Keratinocyte (primary cell): ENCODE results near the gene MPPED1. TPM values are rescaled to one million over a fixed set of nuclear protein-coding genes. Genes with fewer than 3 reads are reported as not detected.

Experiments
- DNase-seq: peaks from one replicate; pipeline ENCODE4 v3.0.0-alpha.2; 2011; ENCODE audit warnings: low read depth, missing footprints, low spot score
- FAIRE-seq: peaks from 2 replicates; lab custom pipeline; 2011; peaks lifted over from hg19 to GRCh38; lab: Jason Lieb, UNC
- H2AFZ ChIP-seq: 2 replicates; pipeline ENCODE4 v1.6.0; 2012; ENCODE audit warnings: low read length, control low read depth, inconsistent platforms; ENCODE audit not compliant: control insufficient read depth
- H3K27ac ChIP-seq: 2 replicates; pipeline ENCODE4 v1.5.1; 2011; ENCODE audit warnings: low read length; ENCODE audit not compliant: control insufficient read depth, insufficient read depth
- H3K27me3 ChIP-seq: 3 replicates; pipeline ENCODE4 v1.6.0; 2011; ENCODE audit warnings: low read length; ENCODE audit not compliant: control insufficient read depth, insufficient read depth; ENCODE audit errors: extremely low read depth
- H3K36me3 ChIP-seq, 2 experiments: 2 replicates in 1 of 2; 3 replicates in 1 of 2; pipeline ENCODE4 v1.5.1; 2011; ENCODE audit warnings: low read length in 2 of 2, mild to moderate bottlenecking in 1 of 2; ENCODE audit not compliant: control insufficient read depth in 2 of 2, insufficient read depth in 2 of 2; ENCODE audit errors: extremely low read depth in 1 of 2
- H3K4me1 ChIP-seq: 3 replicates; pipeline ENCODE4 v1.5.1; 2011; ENCODE audit warnings: low read length; ENCODE audit not compliant: control insufficient read depth, insufficient read depth; ENCODE audit errors: extremely low read depth
- H3K4me2 ChIP-seq: 3 replicates; pipeline ENCODE4 v1.6.0; 2011; ENCODE audit warnings: low read depth, low read length; ENCODE audit not compliant: control insufficient read depth, insufficient read depth; ENCODE audit errors: extremely low read depth
- H3K4me3 ChIP-seq, 3 experiments: fragments of 200-600 bp in 1 of 3; sonication (generic) in 1 of 3; 2 replicates in 2 of 3; 3 replicates in 1 of 3; pipeline ENCODE4 v1.5.1; 2011 to 2016; ENCODE audit warnings: low read length in 3 of 3, mild to moderate bottlenecking in 3 of 3, control low read depth in 2 of 3, inconsistent platforms in 1 of 3, low read depth in 1 of 3, mixed read lengths in 1 of 3, mixed run types in 1 of 3, moderate library complexity in 1 of 3; ENCODE audit not compliant: control insufficient read depth in 2 of 3, insufficient read depth in 2 of 3; ENCODE audit errors: extremely low read depth in 1 of 3
- H3K79me2 ChIP-seq: 2 replicates; pipeline ENCODE4 v1.6.0; 2012; ENCODE audit warnings: low read length; ENCODE audit not compliant: control insufficient read depth, insufficient read depth
- H3K9ac ChIP-seq: 3 replicates; pipeline ENCODE4 v1.6.0; 2011; ENCODE audit warnings: low read length; ENCODE audit not compliant: control insufficient read depth, insufficient read depth; ENCODE audit errors: extremely low read depth
- H3K9me1 ChIP-seq: 3 replicates; pipeline ENCODE4 v1.6.0; 2011; ENCODE audit warnings: low read length; ENCODE audit not compliant: control insufficient read depth, insufficient read depth; ENCODE audit errors: extremely low read depth
- H3K9me3 ChIP-seq: 2 replicates; pipeline ENCODE4 v1.5.1; 2012; ENCODE audit warnings: low read depth, low read length; ENCODE audit not compliant: control insufficient read depth
- H4K20me1 ChIP-seq: 3 replicates; pipeline ENCODE4 v1.6.0; 2011; ENCODE audit warnings: low read length; ENCODE audit not compliant: control insufficient read depth, insufficient read depth; ENCODE audit errors: extremely low read depth
- EZH2 ChIP-seq: IDR thresholded peaks from one replicate; pipeline ENCODE4 v1.6.1; 2012; ENCODE audit warnings: inconsistent platforms, mild to moderate bottlenecking, low read length, moderate library complexity
- dilution Hi-C: fragments of 300-500 bp; cut with MboI; formaldehyde crosslinking; loops from one replicate; pipeline ENCODE4 v1.7.0; 2020; ENCODE audit warnings: low sequenced_read_pairs; ENCODE audit not compliant: extremely low pct_ligation_motif_present
- polyA plus RNA-seq, 5 experiments: library from polyadenylated mRNA; depleted of rRNA in 3 of 5; stranded (reverse) in 3 of 5; stranded (forward) in 1 of 5; unstranded in 1 of 5; fragments of >200 nt; gene quantifications; 1 replicate in 1 of 5; 2 replicates in 3 of 5; 3 replicates in 1 of 5; pipeline versions ENCODE4 v1.2.1 to v1.2.3, GENCODE V29; 2011 to 2012; ENCODE audit warnings: missing spikeins in 2 of 5, low read depth in 1 of 5, low replicate concordance in 1 of 5
- TF ChIP-seq, protein P1 (sequence below), 3 experiments: IDR thresholded peaks in 1 of 3; conservative IDR thresholded peaks in 1 of 3; optimal IDR thresholded peaks in 1 of 3; 2 replicates in 2 of 3; 3 replicates in 1 of 3; pipeline versions ENCODE3 to v1.5.1; 2011; ENCODE audit warnings: low read length in 3 of 3, mild to moderate bottlenecking in 3 of 3, moderate library complexity in 2 of 3, control low read depth in 1 of 3, inconsistent platforms in 1 of 3; ENCODE audit not compliant: insufficient read depth in 2 of 3; ENCODE audit errors: extremely low read depth in 1 of 3

MPPED1 gene
- polyA plus RNA-seq, 1 donor (not counting 4 experiments of a cell fraction or from before 2014, with no cell fraction given) = not detected

DNA sequence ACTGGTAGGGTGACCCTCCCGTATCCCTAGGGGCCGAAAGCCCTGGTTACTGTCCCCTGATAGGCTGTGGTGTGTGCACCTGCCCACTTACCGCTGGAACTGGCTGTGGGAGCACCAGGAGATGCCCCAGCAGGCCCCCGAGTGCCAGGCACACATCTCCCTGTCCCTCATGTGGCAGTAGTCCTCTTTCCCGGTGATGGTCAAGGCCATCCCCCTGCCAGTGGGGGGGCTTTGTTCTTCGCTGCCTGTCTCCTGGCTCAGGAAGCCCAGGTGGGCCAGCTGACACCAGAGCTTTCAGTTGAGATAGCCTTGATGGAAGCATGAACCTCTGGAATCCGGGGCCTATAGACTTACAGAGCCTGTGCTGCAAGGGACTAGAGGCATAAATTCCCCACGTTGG lies 100.5 kb downstream of the MPPED1 start:
- TF ChIP-seq, protein P1, sequence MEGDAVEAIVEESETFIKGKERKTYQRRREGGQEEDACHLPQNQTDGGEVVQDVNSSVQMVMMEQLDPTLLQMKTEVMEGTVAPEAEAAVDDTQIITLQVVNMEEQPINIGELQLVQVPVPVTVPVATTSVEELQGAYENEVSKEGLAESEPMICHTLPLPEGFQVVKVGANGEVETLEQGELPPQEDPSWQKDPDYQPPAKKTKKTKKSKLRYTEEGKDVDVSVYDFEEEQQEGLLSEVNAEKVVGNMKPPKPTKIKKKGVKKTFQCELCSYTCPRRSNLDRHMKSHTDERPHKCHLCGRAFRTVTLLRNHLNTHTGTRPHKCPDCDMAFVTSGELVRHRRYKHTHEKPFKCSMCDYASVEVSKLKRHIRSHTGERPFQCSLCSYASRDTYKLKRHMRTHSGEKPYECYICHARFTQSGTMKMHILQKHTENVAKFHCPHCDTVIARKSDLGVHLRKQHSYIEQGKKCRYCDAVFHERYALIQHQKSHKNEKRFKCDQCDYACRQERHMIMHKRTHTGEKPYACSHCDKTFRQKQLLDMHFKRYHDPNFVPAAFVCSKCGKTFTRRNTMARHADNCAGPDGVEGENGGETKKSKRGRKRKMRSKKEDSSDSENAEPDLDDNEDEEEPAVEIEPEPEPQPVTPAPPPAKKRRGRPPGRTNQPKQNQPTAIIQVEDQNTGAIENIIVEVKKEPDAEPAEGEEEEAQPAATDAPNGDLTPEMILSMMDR (optimal IDR thresholded peaks at IDR 0.05 in 1 of 3, IDR thresholded peaks at IDR 0.05 in 1 of 3, conservative IDR thresholded peaks at IDR 0.05 in 1 of 3; ENCODE audit: extremely low read depth in 1 of 3, insufficient read depth in 2 of 3, low read length in 3 of 3) = no peak
- TF ChIP-seq EZH2 = no peak

DNA sequence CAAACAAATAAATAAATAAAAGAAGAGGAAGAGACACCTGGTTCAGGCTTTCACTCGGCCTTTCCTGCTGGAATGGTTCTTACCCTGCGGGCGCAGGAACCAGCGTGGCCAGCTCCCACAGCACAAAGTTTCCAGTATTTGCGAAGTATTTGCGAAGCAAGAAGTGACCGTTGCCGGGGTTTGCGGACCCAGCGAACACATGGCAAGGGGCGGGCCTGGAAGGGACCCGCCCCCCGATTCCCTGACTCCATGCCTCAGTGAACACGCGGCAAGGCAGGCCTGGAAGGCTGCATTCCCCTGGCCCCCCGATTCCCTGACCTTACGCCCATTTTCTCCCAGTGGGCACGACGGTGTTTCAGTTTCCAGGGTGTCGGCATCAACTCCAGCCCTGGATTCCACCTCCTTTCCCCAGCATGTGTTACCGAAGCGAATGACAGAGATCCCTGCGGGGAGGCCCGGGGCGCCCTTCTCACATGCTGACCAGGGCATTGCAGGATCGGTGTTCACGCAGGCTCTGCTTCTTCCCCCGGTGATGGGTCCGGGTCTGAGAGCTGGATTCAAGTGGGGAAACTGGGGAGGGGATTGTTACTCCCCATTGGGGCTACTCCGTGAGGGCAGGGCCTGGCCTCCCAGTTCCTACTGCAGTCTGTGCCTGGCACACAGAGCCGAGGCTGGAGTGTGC lies 102.8 kb downstream of the MPPED1 start:
- dilution Hi-C loops = no loop called here
- no peaks in the 10 kb centered on the region for H3K27me3 ChIP-seq
- TF ChIP-seq, protein P1 (optimal IDR thresholded peaks at IDR 0.05 in 1 of 3, IDR thresholded peaks at IDR 0.05 in 1 of 3, conservative IDR thresholded peaks at IDR 0.05 in 1 of 3; ENCODE audit: extremely low read depth in 1 of 3, insufficient read depth in 2 of 3, low read length in 3 of 3) = no peak
- no peak for TF ChIP-seq EZH2

More for the DNA sequence above, 100.5 kb downstream of the MPPED1 start:
- no peak for FAIRE-seq
- H3K79me2 ChIP-seq = no peaks in the 10 kb centered on the region
- H3K4me3 ChIP-seq = no peak overlapping the region
- H3K4me2 ChIP-seq = no peak overlapping the region
- H3K36me3 ChIP-seq = no peaks in the 10 kb centered on the region
- H3K9me3 ChIP-seq = no peaks in the 10 kb centered on the region
- H4K20me1 ChIP-seq = no peaks in the 10 kb centered on the region
- H3K9me1 ChIP-seq = no peaks in the 10 kb centered on the region
- dilution Hi-C loops = no loop called here
- no peak overlapping the region for H2AFZ ChIP-seq
- DNase-seq = no peak
- H3K27ac ChIP-seq = no peak overlapping the region
- H3K27me3 ChIP-seq = no peaks in the 10 kb centered on the region
- peaks cover 13% of the 10 kb centered on the region for H3K4me1 ChIP-seq
- no peak overlapping the region for H3K9ac ChIP-seq

More for the DNA sequence above, 102.8 kb downstream of the MPPED1 start:
- Histone ChIP-seq H3K79me2 (no peaks in the 10 kb centered on the region), H3K27ac (no peak overlapping the region), H3K4me3 (no peak overlapping the region), H3K9me1 (no peaks in the 10 kb centered on the region), H3K36me3 (no peaks in the 10 kb centered on the region), H2AFZ (no peak overlapping the region), H3K9ac (no peak overlapping the region), H4K20me1 (no peaks in the 10 kb centered on the region), H3K4me2 (no peak overlapping the region), H3K9me3 (no peaks in the 10 kb centered on the region), H3K4me1 (peaks cover 13% of the 10 kb centered on the region)
- DNase-seq (no peak), FAIRE-seq (no peak)
